PFSK-1 (cell line): ENCODE results near the gene SRGN.

Source experiments
- FOXP2 ChIP-seq: optimal IDR thresholded peaks from 2 replicates; pipeline ENCODE3; 2011; ENCODE audit warnings: borderline replicate concordance, control low read depth, inconsistent platforms; ENCODE audit not compliant: insufficient read depth; ENCODE audit errors: extremely low read length, extremely low read depth
- POLR2AphosphoS5 ChIP-seq: IDR thresholded peaks from 2 replicates; pipeline ENCODE4 v1.6.1; 2012; ENCODE audit warnings: low read depth, mild to moderate bottlenecking, control low read depth, low read length, moderate library complexity
- REST ChIP-seq, 2 experiments: IDR thresholded peaks; 2 replicates each; pipeline versions ENCODE4 v1.6.1 to v1.8.0; 2011 to 2012; ENCODE audit warnings: low read depth in 2 of 2, low read length in 2 of 2, control low read depth in 1 of 2, inconsistent platforms in 1 of 2, mild to moderate bottlenecking in 1 of 2, moderate library complexity in 1 of 2; ENCODE audit not compliant: insufficient read depth in 1 of 2
- SIN3A ChIP-seq: IDR thresholded peaks from 2 replicates; pipeline ENCODE4 v1.6.1; 2012; ENCODE audit warnings: mild to moderate bottlenecking, low read length, moderate library complexity, borderline replicate concordance; ENCODE audit not compliant: insufficient read depth
- TAF1 ChIP-seq: IDR thresholded peaks from 2 replicates; pipeline ENCODE4 v1.6.1; 2012; ENCODE audit warnings: low read length, control low read depth, borderline replicate concordance; ENCODE audit not compliant: insufficient read depth

The SRGN gene

GRCh38 chr10:69142983-69143382 is 55.1 kb downstream of the SRGN start:
- no peak for TF ChIP-seq REST (IDR thresholded peaks at IDR 0.05; ENCODE audit: insufficient read depth in 1 of 2, low read depth in 2 of 2, low read length in 2 of 2)
- no peak for TF ChIP-seq FOXP2
- TF ChIP-seq POLR2AphosphoS5 = no peak
- TF ChIP-seq TAF1 = no peak
- no peak for TF ChIP-seq SIN3A

- TF ChIP-seq FOXP2 (no peak), REST (IDR thresholded peaks at IDR 0.05; ENCODE audit: insufficient read depth in 1 of 2, low read depth in 2 of 2, low read length in 2 of 2) (no peak), SIN3A (no peak), TAF1 (no peak)
Measured at GRCh38 chr10:69145329-69145728, 57.4 kb downstream of the SRGN start.

- TF ChIP-seq REST (IDR thresholded peaks at IDR 0.05; ENCODE audit: insufficient read depth in 1 of 2, low read depth in 2 of 2, low read length in 2 of 2) = no peak
Measured at GRCh38 chr10:69145864-69146263, 58.0 kb downstream of the SRGN start.

- TF ChIP-seq SIN3A (no peak), TAF1 (no peak), POLR2AphosphoS5 (no peak), FOXP2 (no peak), REST (IDR thresholded peaks at IDR 0.05; ENCODE audit: insufficient read depth in 1 of 2, low read depth in 2 of 2, low read length in 2 of 2) (no peak)
Measured at GRCh38 chr10:69146759-69147158, 58.9 kb downstream of the SRGN start.

- no peak for TF ChIP-seq FOXP2
Measured at GRCh38 chr10:69151984-69152383, 64.1 kb downstream of the SRGN start.

- no peak for TF ChIP-seq SIN3A
- no peak for TF ChIP-seq REST (IDR thresholded peaks at IDR 0.05; ENCODE audit: insufficient read depth in 1 of 2, low read depth in 2 of 2, low read length in 2 of 2)
- TF ChIP-seq TAF1 = no peak
- no peak for TF ChIP-seq FOXP2
- no peak for TF ChIP-seq POLR2AphosphoS5
Measured at GRCh38 chr10:69153227-69153626, 65.3 kb downstream of the SRGN start.
